Measurements from ENCODE around the gene CCDC175.

Gene CCDC175

GRCh38 chr14:59576332-59577294 is at the start of gene CCDC175:
Gene CCDC175, minus strand, starts transcription at chr14:59576812. Its CDS starts 37 bp downstream, at chr14:59576775.
- TF ChIP-seq, protein P1, sequence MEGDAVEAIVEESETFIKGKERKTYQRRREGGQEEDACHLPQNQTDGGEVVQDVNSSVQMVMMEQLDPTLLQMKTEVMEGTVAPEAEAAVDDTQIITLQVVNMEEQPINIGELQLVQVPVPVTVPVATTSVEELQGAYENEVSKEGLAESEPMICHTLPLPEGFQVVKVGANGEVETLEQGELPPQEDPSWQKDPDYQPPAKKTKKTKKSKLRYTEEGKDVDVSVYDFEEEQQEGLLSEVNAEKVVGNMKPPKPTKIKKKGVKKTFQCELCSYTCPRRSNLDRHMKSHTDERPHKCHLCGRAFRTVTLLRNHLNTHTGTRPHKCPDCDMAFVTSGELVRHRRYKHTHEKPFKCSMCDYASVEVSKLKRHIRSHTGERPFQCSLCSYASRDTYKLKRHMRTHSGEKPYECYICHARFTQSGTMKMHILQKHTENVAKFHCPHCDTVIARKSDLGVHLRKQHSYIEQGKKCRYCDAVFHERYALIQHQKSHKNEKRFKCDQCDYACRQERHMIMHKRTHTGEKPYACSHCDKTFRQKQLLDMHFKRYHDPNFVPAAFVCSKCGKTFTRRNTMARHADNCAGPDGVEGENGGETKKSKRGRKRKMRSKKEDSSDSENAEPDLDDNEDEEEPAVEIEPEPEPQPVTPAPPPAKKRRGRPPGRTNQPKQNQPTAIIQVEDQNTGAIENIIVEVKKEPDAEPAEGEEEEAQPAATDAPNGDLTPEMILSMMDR (IDR thresholded peaks at IDR 0.05; ENCODE audit: low read length): peak; percentile 92
- TF ChIP-seq EZH2 (IDR thresholded peaks at IDR 0.05; ENCODE audit: borderline replicate concordance, low read length): no peak
- H3K9ac ChIP-seq (ENCODE audit: low read length): peak within 1 kb of the TSS; percentile 35; the same call in 1 of the 2 replicates

GRCh38 chr14:59622631-59623030 is 46.0 kb upstream of the CCDC175 start:
- Histone ChIP-seq H3K9ac (ENCODE audit: low read length) (no peak overlapping the region), H3K9me2 (ENCODE audit: low read depth, low read length) (no peaks in the 10 kb centered on the region), H3K27me3 (ENCODE audit: insufficient read depth, low read length) (no peaks in the 10 kb centered on the region), H3K4me1 (ENCODE audit: insufficient read depth, low read length, severe bottlenecking) (no peaks in the 10 kb centered on the region), H3K36me3 (ENCODE audit: insufficient read depth, low read length) (no peaks in the 10 kb centered on the region), H3K4me3 (ENCODE audit: low read depth, low read length, poor library complexity, severe bottlenecking) (no peak overlapping the region), H2AFZ (ENCODE audit: low read length) (no peak overlapping the region), H3K4me2 (ENCODE audit: low read length) (no peak overlapping the region), H3F3A (ENCODE audit: insufficient read depth, low read length) (no peaks in the 10 kb centered on the region), H3K27ac (ENCODE audit: low read depth, low read length, poor library complexity, severe bottlenecking) (no peak overlapping the region), H3K79me2 (ENCODE audit: insufficient read depth, low read length) (no peaks in the 10 kb centered on the region), H3K9me3 (ENCODE audit: low read length) (no peaks in the 10 kb centered on the region), H4K20me1 (ENCODE audit: insufficient read depth, low read length) (no peaks in the 10 kb centered on the region)
- TF ChIP-seq EZH2 (IDR thresholded peaks at IDR 0.05; ENCODE audit: borderline replicate concordance, low read length): no peak
- TF ChIP-seq, protein P1 (IDR thresholded peaks at IDR 0.05; ENCODE audit: low read length): no peak

More at GRCh38 chr14:59576332-59577294, at the start of gene CCDC175:
- Histone ChIP-seq H4K20me1 (ENCODE audit: insufficient read depth, low read length) (no peaks in the 10 kb centered on the region), H3K79me2 (ENCODE audit: insufficient read depth, low read length) (no peaks in the 10 kb centered on the region), H3K4me2 (ENCODE audit: low read length) (peak within 1 kb of the TSS; percentile 76), H3F3A (ENCODE audit: insufficient read depth, low read length) (no peaks in the 10 kb centered on the region), H3K9me3 (ENCODE audit: low read length) (no peaks in the 10 kb centered on the region), H3K4me1 (ENCODE audit: insufficient read depth, low read length, severe bottlenecking) (peaks cover 7% of the 10 kb centered on the region), H2AFZ (ENCODE audit: low read length) (no peak within 1 kb of the TSS), H3K9me2 (ENCODE audit: low read depth, low read length) (no peaks in the 10 kb centered on the region), H3K27me3 (ENCODE audit: insufficient read depth, low read length) (no peaks in the 10 kb centered on the region), H3K36me3 (ENCODE audit: insufficient read depth, low read length) (no peaks in the 10 kb centered on the region), H3K27ac (ENCODE audit: low read depth, low read length, poor library complexity, severe bottlenecking) (no peak within 1 kb of the TSS), H3K4me3 (ENCODE audit: low read depth, low read length, poor library complexity, severe bottlenecking) (peak within 1 kb of the TSS; percentile 58)

- no peaks in the 10 kb centered on the region for H3K9me2 ChIP-seq (ENCODE audit: low read depth, low read length)
- no peak overlapping the region for H2AFZ ChIP-seq (ENCODE audit: low read length)
- no peaks in the 10 kb centered on the region for H3F3A ChIP-seq (ENCODE audit: insufficient read depth, low read length)
- no peak overlapping the region for H3K27ac ChIP-seq (ENCODE audit: low read depth, low read length, poor library complexity, severe bottlenecking)
- 0 out of 2 replicates have a peak, but pooled peaks cover 3% of the 10 kb centered on the region for H3K9me3 ChIP-seq (ENCODE audit: low read length)
- no peak for TF ChIP-seq EZH2 (IDR thresholded peaks at IDR 0.05; ENCODE audit: borderline replicate concordance, low read length)
- TF ChIP-seq, protein P1 (IDR thresholded peaks at IDR 0.05; ENCODE audit: low read length): no peak
- no peaks in the 10 kb centered on the region for H3K36me3 ChIP-seq (ENCODE audit: insufficient read depth, low read length)
- H3K9ac ChIP-seq (ENCODE audit: low read length): no peak overlapping the region
- H3K27me3 ChIP-seq (ENCODE audit: insufficient read depth, low read length): no peaks in the 10 kb centered on the region
- H3K4me2 ChIP-seq (ENCODE audit: low read length): no peak overlapping the region
- H3K4me3 ChIP-seq (ENCODE audit: low read depth, low read length, poor library complexity, severe bottlenecking): no peak overlapping the region
- H4K20me1 ChIP-seq (ENCODE audit: insufficient read depth, low read length): no peaks in the 10 kb centered on the region
- no peaks in the 10 kb centered on the region for H3K79me2 ChIP-seq (ENCODE audit: insufficient read depth, low read length)
- no peaks in the 10 kb centered on the region for H3K4me1 ChIP-seq (ENCODE audit: insufficient read depth, low read length, severe bottlenecking)
Observed at GRCh38 chr14:59619061-59619460, 42.4 kb upstream of the CCDC175 start.
